ENCODE measurements around the gene OSTC. TPM values are rescaled to one million over a fixed set of nuclear protein-coding genes. Genes with fewer than 3 reads are reported as not detected.

Gene OSTC
- total and polyA plus RNA-seq, 9 of the 15 experiments (the other 6 are each of a cell fraction or from before 2014, with no cell fraction given) = 112 to 966 (median 235) TPM

- TF ChIP-seq ZBTB49 (CRISPR knock-in tag; IDR thresholded peaks at IDR 0.05; ENCODE audit: borderline replicate concordance) (no peak), SAFB (IDR thresholded peaks at IDR 0.05; ENCODE audit: borderline replicate concordance, low read depth, low read length) (no peak), HLTF (IDR thresholded peaks at IDR 0.05) (no peak)
Observed at GRCh38 chr4:108702960-108703359, 52.6 kb downstream of the OSTC start (continued).

GRCh38 chr4:108703370-108703769, 53.0 kb downstream of the OSTC start:
- Histone ChIP-seq H3K9ac (ENCODE audit: insufficient read depth in 1 of 2, low read depth in 2 of 2, low read length in 2 of 2) (no peak overlapping the region), H3K4me3 (no peak overlapping the region), H3K27me3 (ENCODE audit: control insufficient read depth in 2 of 2, insufficient read depth in 2 of 2, low read length in 2 of 2) (peaks cover 3 to 11% of the 10 kb centered on the region in 2 experiments; a peak in 3 of 5 replicates), H3K36me3 (ENCODE audit: control insufficient read depth, insufficient read depth, low read length) (no peaks in the 10 kb centered on the region), H3K4me1 (replicated peaks in 1 of 2; ENCODE audit: control insufficient read depth in 2 of 2, insufficient read depth in 2 of 2, low read length in 2 of 2) (peaks cover 0 to 4% of the 10 kb centered on the region in 2 experiments; a peak in 1 of 5 replicates), H3K4me2 (ENCODE audit: insufficient read depth, low read length) (no peak overlapping the region), H2AFZ (ENCODE audit: low read depth, low read length) (no peak overlapping the region), H3K27ac (ENCODE audit: extremely low read depth, low read depth, low read length) (no peak overlapping the region), H3K79me2 (ENCODE audit: control insufficient read depth, insufficient read depth, low read length) (no peaks in the 10 kb centered on the region), H4K20me1 (replicated peaks; ENCODE audit: control insufficient read depth, insufficient read depth, low read length) (no peaks in the 10 kb centered on the region), H3K9me3 (replicated peaks; ENCODE audit: control insufficient read depth, insufficient read depth, low read depth, low read length) (no peaks in the 10 kb centered on the region), H3K9me1 (ENCODE audit: control insufficient read depth, insufficient read depth, low read length) (no peaks in the 10 kb centered on the region)
- intact Hi-C loops (cut with micrococcal nuclease) = no loop called here
- FAIRE-seq = no peak
- in situ Hi-C loops (cut with MboI) = no loop called here
- no peak for TF ChIP-seq AFF1 (IDR thresholded peaks at IDR 0.05; ENCODE audit: low read depth in 1 of 2, partially characterized antibody in 2 of 2)
- TF ChIP-seq U2AF2 (optimal IDR thresholded peaks at IDR 0.05; ENCODE audit: low read depth, low read length) = no peak
- no peak for TF ChIP-seq ZNF785 (CRISPR knock-in tag; IDR thresholded peaks at IDR 0.05)
- no peak for DNase-seq (ENCODE audit: extremely low read depth in 1 of 4, low spot score in 3 of 4)
- BruUV-seq (replicated peaks) = no TSS peak
- ChIA-PET POLR2A (interaction anchor here (0.6 kb wide), 1 partner anchor 23 kb away, joined by 4 read pairs; no protein-coding TSS in a partner anchor), CTCF (ENCODE audit: low intra/inter-chr PET ratio) (no interaction called here)
- no peak for ATAC-seq
